Activated T-cell treated with anti-CD3 and anti-CD28 coated beads, Interleukin-2, amount 50 U/mL, for 24 hours (primary cell): Measurements from ENCODE around the gene KCNQ1.

Experiments used
- DNase-seq: peaks from one replicate; pipeline ENCODE4 v3.0.0-alpha.2; 2020
- H3K27ac Mint-ChIP-seq: 2 replicates; pipeline ENCODE4 v1.8.0; 2020; ENCODE audit warnings: mild to moderate bottlenecking, mixed read lengths
- H3K27me3 Mint-ChIP-seq: 2 replicates; pipeline ENCODE4 v1.8.0; 2020; ENCODE audit warnings: mixed read lengths
- H3K36me3 Mint-ChIP-seq: 2 replicates; pipeline ENCODE4 v1.8.0; 2020; ENCODE audit warnings: low read depth, mixed read lengths
- H3K4me1 Mint-ChIP-seq: 2 replicates; pipeline ENCODE4 v1.8.0; 2020; ENCODE audit warnings: low read depth, mixed read lengths
- H3K4me3 Mint-ChIP-seq: 2 replicates; pipeline ENCODE4 v1.8.0; 2020; ENCODE audit warnings: mild to moderate bottlenecking, moderate library complexity, mixed read lengths
- H3K9me3 Mint-ChIP-seq: 2 replicates; pipeline ENCODE4 v1.8.0; 2020; ENCODE audit warnings: mixed read lengths

KCNQ1 gene

DNA sequence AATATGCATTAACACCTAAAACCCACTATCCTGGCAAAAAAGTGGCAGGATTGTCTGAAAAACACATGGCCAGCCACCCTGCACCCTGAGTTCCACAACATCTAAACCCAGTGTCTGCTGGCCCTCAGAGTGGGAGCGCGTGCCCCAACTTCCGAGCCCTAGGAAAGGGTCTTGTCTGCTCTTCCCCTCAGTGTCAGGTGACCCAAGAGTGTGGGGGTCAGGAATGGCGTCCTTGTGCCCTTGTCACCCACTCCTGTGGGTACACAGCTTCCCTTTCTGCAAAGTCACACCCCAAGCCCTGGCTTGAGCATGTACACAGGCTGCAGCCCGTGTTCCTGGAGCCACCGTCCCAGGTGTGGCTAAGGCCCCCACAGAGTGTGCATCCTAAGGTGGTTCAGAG is 373.2 kb downstream of the KCNQ1 start:
- Mint-ChIP-seq H3K36me3 (peaks cover 30% of the 10 kb centered on the region), H3K27me3 (no peaks in the 10 kb centered on the region)

DNA sequence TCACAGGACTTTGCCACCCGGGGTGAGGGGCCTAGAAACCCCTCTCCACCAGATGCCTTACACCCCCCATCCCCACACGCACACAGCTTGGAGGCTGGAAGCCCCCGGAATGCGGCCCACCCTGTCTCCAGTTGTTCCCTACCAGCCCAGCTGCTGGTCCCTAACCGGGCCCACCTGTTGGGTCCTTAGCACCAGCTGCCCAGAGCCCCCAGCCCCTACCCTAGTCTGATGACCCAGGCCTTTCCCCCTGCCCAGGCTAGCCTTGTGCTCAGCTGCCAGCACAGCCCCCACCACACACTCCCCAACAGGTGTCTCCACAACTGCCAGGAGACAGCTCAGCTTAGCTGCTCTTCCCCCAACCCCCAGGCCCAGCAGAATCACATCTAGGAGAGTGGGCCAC is 373.7 kb downstream of the KCNQ1 start:
- no peak overlapping the region for H3K27ac Mint-ChIP-seq
- H3K27me3 Mint-ChIP-seq: no peaks in the 10 kb centered on the region
- DNase-seq: no peak
- peaks cover 3% of the 10 kb centered on the region for H3K4me1 Mint-ChIP-seq
- no peak overlapping the region for H3K4me3 Mint-ChIP-seq
- peaks cover 32% of the 10 kb centered on the region for H3K36me3 Mint-ChIP-seq
- peaks cover 30% of the 10 kb centered on the region for H3K9me3 Mint-ChIP-seq

More for the DNA sequence above, 373.2 kb downstream of the KCNQ1 start:
- H3K9me3 Mint-ChIP-seq: peaks cover 25% of the 10 kb centered on the region
- no peak for DNase-seq
- no peak overlapping the region for H3K27ac Mint-ChIP-seq
- no peak overlapping the region for H3K4me3 Mint-ChIP-seq
- peaks cover 8% of the 10 kb centered on the region for H3K4me1 Mint-ChIP-seq

DNA sequence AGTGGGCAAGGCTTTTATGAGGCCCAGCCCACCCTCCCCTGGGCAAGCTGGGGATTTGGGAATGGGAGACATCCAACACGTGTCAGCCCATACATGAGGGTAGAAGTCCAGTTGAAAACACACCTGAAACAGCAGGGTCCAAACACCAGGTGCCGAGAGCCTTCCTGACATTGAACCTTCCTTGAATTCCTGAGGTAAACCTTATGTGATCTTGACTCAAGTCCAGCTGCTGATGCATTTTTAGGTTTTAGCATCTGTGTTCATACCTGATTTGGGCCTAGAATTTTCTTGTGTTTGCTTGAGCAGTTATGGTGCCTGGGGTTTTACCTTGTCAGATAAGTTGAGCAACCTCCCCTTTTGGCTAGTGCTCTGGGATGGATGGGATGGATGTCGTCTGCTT is 374.5 kb downstream of the KCNQ1 start:
- H3K4me3 Mint-ChIP-seq: no peak overlapping the region
- peaks cover 32% of the 10 kb centered on the region for H3K36me3 Mint-ChIP-seq
- H3K27me3 Mint-ChIP-seq: no peaks in the 10 kb centered on the region
- peaks cover 30% of the 10 kb centered on the region for H3K9me3 Mint-ChIP-seq
- H3K27ac Mint-ChIP-seq: no peak overlapping the region
- H3K4me1 Mint-ChIP-seq: no peaks in the 10 kb centered on the region
- no peak for DNase-seq

DNA sequence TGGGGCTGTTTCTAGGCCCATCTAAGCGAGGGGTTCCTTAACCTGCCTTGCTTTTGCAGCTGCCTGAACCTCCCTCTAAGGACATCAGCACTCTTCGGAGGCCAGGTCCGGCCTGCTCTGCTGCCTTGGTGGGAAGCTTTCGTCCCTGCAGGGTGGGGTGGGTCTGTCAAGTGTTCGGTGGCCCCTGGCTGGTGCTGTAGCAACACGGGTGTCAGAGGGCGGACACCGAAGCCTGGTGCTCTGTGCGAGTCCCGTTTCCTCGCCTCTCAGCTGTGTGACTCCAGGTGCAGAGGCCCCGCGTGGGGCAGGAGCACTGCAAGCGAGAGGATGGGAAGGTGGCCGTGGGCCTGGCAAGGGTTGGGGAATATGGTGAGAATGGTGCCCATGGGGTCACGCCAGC is 376.2 kb downstream of the KCNQ1 start:
- H3K4me1 Mint-ChIP-seq: peaks cover 2% of the 10 kb centered on the region
- DNase-seq: no peak
- no peak overlapping the region for H3K4me3 Mint-ChIP-seq
- peaks cover 28% of the 10 kb centered on the region for H3K9me3 Mint-ChIP-seq
- peaks cover 29% of the 10 kb centered on the region for H3K36me3 Mint-ChIP-seq
- no peaks in the 10 kb centered on the region for H3K27me3 Mint-ChIP-seq
- H3K27ac Mint-ChIP-seq: no peak overlapping the region

DNA sequence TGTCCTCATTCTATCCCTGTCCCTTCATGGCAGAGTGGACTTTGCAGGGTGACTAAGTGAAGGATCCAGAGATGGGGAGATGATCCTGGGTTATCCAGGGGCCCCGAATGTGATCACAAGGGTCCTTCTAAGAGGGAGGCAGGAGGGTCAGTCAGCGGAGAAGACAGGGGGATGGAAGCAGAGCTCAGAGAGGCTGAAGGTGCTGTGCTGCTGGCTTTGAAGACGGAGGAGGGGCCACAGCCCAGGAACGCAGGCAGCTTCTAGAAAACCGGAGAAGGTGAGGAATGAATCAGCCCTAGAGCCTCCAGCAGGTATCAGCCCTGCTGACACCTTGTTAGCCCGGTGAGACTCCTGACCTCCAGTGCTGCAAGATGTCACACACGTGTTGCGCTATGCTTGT is 377.1 kb downstream of the KCNQ1 start:
- Mint-ChIP-seq H3K27me3 (no peaks in the 10 kb centered on the region), H3K9me3 (peaks cover 26% of the 10 kb centered on the region), H3K4me3 (no peak overlapping the region), H3K4me1 (peaks cover 2% of the 10 kb centered on the region), H3K27ac (no peak overlapping the region), H3K36me3 (peaks cover 24% of the 10 kb centered on the region)
- DNase-seq: no peak

DNA sequence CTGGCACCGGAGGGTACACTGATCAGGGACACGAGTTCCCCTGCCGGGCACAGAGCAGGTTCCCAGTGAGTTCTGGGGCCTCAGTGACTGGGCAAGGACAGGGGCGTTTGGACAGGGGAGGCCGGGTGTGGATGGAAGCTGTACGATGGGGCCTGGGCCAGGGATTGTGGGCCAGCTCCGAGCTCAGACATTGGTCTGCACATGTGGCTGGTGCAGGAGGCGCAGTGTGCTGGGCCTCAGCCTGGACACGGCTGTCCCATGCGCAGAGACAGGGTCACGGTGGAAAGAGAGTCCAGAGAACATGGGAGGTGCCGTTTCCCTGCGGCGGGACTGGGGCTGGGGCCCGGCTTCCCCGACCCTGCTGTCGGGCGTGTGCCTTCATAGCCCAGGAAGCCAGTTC is 380.0 kb downstream of the KCNQ1 start:
- peaks cover 20% of the 10 kb centered on the region for H3K36me3 Mint-ChIP-seq
- H3K27me3 Mint-ChIP-seq: no peaks in the 10 kb centered on the region
- H3K4me3 Mint-ChIP-seq: no peak overlapping the region
- H3K9me3 Mint-ChIP-seq: peaks cover 38% of the 10 kb centered on the region
- DNase-seq: no peak
- H3K4me1 Mint-ChIP-seq: peaks cover 2% of the 10 kb centered on the region
- H3K27ac Mint-ChIP-seq: no peak overlapping the region

DNA sequence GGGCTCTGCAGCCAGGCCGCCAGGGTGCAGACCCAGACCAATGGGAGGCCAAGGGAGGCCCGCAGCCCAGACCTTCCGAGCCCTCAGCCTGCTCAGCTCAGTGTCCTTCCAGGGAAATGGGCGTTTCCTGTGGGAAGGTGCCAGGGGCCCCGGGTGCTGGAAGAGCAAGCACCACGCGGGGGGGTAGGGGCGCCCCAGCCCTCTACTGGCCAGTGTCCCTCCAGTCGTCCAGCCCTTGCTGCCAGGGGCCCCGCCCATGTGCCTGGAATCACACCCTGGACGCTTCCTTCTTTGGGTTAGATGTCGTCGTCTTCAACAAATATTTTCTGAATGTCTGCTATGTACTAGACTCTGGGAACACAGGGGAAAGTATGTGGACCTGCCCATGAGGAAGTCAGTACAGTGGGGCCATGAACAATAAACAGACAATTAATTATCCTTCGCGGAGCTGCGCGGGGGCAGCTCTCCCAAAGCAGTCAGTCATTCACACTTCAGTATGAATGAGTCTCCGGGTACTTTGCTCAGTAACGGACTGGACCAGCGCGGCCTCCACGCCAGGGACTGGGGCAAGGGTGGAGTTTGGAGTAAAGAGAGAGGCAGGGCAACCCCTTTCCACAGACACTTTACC is 380.6 kb downstream of the KCNQ1 start:
- Mint-ChIP-seq H3K27ac (no peak overlapping the region), H3K4me3 (no peak overlapping the region), H3K4me1 (peaks cover 2% of the 10 kb centered on the region), H3K9me3 (peaks cover 36% of the 10 kb centered on the region), H3K27me3 (no peaks in the 10 kb centered on the region), H3K36me3 (peaks cover 18% of the 10 kb centered on the region)
- no peak for DNase-seq

DNA sequence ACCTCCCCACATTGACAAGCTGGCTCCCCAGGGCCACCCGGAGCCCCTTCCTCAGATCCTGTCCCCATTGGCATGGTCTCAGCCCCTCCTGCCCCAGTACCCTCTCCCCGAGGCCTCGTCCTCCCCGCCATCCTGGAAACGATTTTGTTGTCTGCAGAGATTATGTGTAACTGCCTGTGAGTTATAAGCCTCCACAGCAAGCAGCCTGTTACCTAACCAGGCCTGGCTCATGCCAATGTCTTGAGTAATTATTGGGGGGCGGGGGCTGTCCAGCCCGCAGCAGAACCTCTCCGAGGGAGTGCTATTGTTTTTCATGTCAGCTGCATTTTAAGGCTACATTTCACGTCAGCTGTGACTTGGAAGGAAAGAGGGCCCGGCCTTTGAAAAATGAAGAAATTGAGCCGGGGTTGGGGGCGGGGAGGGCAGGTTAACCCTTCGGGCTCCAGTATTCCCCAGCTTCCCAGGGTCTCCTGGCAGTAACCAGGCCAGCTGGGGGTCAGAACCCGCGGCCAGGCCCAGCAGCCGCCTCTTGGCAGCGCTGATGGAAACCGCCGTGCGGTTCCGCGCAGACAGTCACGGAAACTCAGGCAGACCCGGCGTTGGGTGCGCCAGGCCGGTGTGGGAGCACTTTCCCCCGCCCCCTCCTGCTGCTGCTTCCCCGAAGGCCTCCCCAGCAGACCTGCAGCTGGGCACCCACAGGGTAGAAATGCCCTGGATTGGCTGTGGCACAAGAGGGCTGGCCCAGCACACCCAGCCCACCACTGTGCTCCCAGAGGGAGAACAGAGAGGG is 381.3 kb downstream of the KCNQ1 start:
- peaks cover 36% of the 10 kb centered on the region for H3K9me3 Mint-ChIP-seq
- DNase-seq: no peak
- peaks cover 2% of the 10 kb centered on the region for H3K4me1 Mint-ChIP-seq
- no peak overlapping the region for H3K27ac Mint-ChIP-seq
- peaks cover 18% of the 10 kb centered on the region for H3K36me3 Mint-ChIP-seq
- H3K27me3 Mint-ChIP-seq: no peaks in the 10 kb centered on the region
- no peak overlapping the region for H3K4me3 Mint-ChIP-seq

DNA sequence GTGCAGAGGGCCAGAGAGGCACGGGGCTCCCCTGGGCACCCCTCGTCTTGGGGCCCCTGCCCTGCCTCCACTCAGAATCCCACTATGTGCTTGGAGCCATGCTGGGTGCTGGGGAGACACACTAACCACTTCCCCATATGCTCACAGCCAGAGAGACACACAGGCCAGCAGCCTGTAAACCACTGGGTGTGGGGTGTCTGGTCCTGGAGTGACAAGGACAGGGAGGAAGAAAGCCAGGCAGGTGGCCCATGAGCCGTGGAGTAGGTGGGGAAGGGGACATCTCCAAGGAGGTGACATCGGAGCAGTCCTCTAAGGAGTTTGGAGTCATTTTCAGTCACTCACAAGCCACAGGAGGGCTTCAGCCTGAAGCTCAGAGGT is 381.9 kb downstream of the KCNQ1 start:
- Mint-ChIP-seq H3K27me3 (no peaks in the 10 kb centered on the region), H3K36me3 (peaks cover 18% of the 10 kb centered on the region), H3K27ac (no peak overlapping the region), H3K4me3 (no peak overlapping the region), H3K4me1 (peaks cover 2% of the 10 kb centered on the region), H3K9me3 (peaks cover 36% of the 10 kb centered on the region)
- no peak for DNase-seq

DNA sequence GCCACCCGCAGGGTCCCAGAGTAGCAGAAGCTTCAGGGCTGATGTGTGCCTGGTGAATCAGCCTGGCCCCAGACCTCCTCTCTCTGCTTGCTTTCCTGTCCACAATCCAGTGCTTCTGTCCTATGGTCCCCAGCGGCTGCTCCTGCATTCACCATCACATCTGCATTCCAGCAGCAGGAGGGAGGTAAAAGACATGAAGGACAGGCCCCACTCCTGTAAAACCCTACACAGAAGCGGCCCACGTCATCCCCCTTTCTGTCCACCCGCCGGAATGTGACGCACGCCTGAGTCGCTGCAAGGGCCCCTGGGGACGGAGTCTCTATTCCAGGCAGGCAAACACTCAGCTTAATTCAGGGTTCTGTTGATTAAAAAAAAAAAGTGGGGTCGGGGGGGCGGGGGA is 382.4 kb downstream of the KCNQ1 start:
- H3K36me3 Mint-ChIP-seq: peaks cover 18% of the 10 kb centered on the region
- no peak overlapping the region for H3K27ac Mint-ChIP-seq
- no peak for DNase-seq
- no peaks in the 10 kb centered on the region for H3K27me3 Mint-ChIP-seq
- peaks cover 2% of the 10 kb centered on the region for H3K4me1 Mint-ChIP-seq
- peaks cover 32% of the 10 kb centered on the region for H3K9me3 Mint-ChIP-seq
- H3K4me3 Mint-ChIP-seq: no peak overlapping the region

DNA sequence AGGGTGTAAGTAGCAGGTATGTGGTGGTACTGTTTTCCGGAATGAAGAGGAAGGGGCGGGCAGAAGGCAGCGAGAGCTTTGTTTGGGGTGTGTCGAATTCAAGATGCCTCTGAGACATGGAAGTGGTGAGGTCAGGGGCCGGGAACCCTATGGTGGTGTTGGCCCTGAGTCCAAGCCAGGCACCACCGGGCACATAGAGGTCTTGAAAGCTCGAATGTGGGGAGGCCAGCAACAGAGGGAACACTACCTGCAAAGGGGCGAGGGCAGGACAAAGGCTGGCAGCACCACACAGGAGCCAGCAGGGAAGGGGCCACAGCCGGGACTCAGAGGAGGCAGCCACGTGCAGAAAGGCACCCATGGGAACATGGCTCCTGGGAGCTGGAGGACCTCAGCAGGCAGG is 383.0 kb downstream of the KCNQ1 start:
- peaks cover 14% of the 10 kb centered on the region for H3K36me3 Mint-ChIP-seq
- H3K9me3 Mint-ChIP-seq: peaks cover 27% of the 10 kb centered on the region
- H3K27me3 Mint-ChIP-seq: no peaks in the 10 kb centered on the region
- no peak overlapping the region for H3K27ac Mint-ChIP-seq
- H3K4me1 Mint-ChIP-seq: peaks cover 2% of the 10 kb centered on the region
- DNase-seq: no peak
- H3K4me3 Mint-ChIP-seq: no peak overlapping the region

DNA sequence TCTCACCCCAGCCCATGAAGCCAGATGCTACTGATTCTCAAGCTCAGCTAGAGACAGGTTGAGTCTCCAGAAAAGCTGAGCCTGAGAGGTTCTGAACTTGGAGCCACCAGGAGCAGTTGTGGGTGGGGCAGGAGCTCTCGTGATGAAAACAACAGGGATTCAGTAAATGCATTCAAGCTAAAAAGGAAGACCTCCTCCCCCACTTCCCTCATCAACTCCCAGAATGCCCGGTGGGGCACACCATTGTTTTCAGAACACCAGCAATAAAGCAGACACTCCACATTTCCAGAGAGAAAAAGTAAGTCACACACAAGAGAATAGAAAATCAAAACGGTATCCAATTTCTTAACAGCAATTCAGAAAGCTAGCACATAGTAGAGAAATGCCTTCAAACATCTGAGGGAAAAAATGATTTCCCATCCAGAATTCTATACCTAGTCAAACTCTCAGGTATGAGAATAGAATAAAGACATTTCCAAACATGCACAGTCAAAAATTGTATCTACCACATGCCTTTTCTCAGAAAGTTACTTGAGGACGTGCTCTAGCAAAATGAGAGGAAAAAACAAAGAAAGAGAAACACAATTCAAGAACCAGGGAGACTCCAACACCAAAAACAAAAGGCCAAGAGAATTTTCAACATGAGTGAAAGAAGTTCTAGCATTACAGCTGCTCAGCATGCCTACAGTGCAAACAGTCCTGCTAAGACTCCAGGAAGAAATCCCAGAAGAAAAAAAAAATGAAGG is 383.9 kb downstream of the KCNQ1 start:
- no peak for DNase-seq
- Mint-ChIP-seq H3K27ac (no peak overlapping the region), H3K27me3 (no peaks in the 10 kb centered on the region), H3K4me1 (peaks cover 2% of the 10 kb centered on the region), H3K9me3 (peaks cover 20% of the 10 kb centered on the region), H3K36me3 (peaks cover 9% of the 10 kb centered on the region), H3K4me3 (no peak overlapping the region)

DNA sequence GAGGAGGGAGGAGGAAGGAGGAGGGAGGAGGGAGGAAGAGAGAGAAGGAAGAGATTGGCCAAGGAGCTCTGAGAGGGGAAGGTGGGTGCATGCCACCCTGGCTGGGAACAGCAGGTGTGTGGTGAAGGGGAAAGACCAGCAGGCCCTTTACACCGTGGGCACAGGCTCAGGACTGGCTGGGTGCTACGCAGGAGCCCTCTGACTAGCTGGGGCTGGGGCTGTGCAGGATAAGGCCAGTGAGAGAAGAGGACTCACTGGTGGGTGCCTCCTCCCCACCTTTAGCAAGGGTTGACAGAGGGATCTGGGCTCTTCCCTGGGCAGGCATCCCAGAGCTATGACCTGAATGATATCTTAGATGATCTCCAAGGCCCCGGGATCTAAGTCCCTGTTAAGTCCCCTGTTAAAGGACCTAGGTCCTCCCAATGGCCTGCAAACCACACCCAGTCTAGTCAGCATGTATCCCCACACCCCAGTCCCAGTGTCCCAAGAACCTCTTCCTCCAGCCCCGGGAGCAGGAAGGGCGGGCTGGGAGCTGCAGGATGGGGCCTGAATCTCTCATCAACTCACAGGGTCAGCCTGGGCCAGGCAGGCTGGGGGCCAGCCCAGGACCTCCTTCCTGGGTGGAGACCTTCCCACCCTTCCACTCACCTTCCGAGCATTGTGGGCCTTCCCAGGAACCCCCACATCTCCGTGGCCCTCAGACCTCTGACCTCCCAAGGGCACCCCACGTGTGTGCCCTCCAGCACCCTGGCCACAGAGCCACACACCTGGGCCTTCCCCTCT is 385.4 kb downstream of the KCNQ1 start:
- H3K36me3 Mint-ChIP-seq: peaks cover 9% of the 10 kb centered on the region
- H3K9me3 Mint-ChIP-seq: peaks cover 20% of the 10 kb centered on the region
- DNase-seq: no peak
- no peak overlapping the region for H3K27ac Mint-ChIP-seq
- no peak overlapping the region for H3K4me3 Mint-ChIP-seq
- H3K4me1 Mint-ChIP-seq: peaks cover 2% of the 10 kb centered on the region
- H3K27me3 Mint-ChIP-seq: no peaks in the 10 kb centered on the region

DNA sequence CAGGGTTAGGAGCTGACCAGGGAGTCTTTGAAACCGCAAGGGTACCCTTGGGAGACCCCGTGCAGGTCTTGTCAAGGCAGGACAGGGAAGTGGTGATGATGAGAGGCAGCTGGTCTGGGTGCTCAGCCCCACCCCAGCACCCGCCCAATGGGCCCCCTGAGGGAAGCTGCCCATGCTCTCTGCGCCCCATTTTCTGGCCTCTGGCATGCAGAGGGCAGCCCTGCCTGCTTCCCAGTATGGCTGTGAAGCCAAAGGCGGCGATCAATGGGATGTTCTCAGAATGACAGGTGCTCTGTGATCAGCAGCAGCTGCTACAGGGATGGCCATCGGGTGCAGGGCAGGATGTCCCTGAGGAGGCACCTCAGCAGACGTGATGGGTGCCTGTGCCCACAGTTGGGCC is 386.1 kb downstream of the KCNQ1 start:
- Mint-ChIP-seq H3K27ac (no peak overlapping the region), H3K27me3 (no peaks in the 10 kb centered on the region), H3K4me1 (peaks cover under 1% of the 10 kb centered on the region), H3K4me3 (no peak overlapping the region), H3K9me3 (peaks cover 20% of the 10 kb centered on the region), H3K36me3 (peaks cover 9% of the 10 kb centered on the region)
- no peak for DNase-seq
